ENCODE data around the gene PYCARD. TPM values are rescaled to one million over a fixed set of nuclear protein-coding genes. Genes with fewer than 3 reads are reported as not detected.

PYCARD gene
- total and polyA plus RNA-seq, 9 of the 15 experiments (the other 6 are each of a cell fraction or from before 2014, with no cell fraction given) = 1.3 to 28.4 (median 6.0) TPM

DNA sequence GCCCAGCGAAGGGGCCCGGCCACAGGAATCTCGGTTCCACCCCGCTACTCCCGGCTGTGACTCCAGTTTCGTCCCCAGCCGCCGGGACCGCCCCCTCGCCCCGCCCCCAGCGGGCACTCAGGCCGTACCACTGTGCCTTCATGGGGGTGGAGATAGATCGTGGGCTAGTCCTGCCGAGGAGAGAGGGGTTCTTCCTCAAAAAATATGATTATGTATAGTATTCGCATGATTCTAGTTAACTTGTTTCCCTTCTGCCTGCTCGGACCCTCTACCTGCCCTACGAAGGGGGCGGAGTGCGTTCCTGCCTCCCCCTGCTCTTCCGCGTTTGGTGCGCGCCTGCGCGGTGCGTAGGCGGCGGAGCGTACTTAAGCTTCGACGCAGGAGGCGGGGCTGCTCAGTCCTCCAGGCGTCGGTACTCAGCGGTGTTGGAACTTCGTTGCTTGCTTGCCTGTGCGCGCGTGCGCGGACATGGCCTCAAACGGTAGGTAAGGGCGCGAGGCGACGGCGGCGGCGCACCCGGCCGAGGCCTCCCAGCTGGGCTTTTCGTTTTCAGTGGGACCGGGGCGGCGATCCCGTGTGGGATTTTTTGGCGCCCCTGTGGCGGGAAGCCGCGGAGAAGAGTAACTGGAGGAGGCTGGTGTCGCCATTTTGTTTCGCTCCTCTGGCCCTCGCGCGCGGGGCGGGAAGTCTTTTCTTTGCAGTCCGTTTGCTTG is 22.7 kb downstream of the PYCARD start, which contains the start of gene FUS (continued):
- TF ChIP-seq, protein P1, sequence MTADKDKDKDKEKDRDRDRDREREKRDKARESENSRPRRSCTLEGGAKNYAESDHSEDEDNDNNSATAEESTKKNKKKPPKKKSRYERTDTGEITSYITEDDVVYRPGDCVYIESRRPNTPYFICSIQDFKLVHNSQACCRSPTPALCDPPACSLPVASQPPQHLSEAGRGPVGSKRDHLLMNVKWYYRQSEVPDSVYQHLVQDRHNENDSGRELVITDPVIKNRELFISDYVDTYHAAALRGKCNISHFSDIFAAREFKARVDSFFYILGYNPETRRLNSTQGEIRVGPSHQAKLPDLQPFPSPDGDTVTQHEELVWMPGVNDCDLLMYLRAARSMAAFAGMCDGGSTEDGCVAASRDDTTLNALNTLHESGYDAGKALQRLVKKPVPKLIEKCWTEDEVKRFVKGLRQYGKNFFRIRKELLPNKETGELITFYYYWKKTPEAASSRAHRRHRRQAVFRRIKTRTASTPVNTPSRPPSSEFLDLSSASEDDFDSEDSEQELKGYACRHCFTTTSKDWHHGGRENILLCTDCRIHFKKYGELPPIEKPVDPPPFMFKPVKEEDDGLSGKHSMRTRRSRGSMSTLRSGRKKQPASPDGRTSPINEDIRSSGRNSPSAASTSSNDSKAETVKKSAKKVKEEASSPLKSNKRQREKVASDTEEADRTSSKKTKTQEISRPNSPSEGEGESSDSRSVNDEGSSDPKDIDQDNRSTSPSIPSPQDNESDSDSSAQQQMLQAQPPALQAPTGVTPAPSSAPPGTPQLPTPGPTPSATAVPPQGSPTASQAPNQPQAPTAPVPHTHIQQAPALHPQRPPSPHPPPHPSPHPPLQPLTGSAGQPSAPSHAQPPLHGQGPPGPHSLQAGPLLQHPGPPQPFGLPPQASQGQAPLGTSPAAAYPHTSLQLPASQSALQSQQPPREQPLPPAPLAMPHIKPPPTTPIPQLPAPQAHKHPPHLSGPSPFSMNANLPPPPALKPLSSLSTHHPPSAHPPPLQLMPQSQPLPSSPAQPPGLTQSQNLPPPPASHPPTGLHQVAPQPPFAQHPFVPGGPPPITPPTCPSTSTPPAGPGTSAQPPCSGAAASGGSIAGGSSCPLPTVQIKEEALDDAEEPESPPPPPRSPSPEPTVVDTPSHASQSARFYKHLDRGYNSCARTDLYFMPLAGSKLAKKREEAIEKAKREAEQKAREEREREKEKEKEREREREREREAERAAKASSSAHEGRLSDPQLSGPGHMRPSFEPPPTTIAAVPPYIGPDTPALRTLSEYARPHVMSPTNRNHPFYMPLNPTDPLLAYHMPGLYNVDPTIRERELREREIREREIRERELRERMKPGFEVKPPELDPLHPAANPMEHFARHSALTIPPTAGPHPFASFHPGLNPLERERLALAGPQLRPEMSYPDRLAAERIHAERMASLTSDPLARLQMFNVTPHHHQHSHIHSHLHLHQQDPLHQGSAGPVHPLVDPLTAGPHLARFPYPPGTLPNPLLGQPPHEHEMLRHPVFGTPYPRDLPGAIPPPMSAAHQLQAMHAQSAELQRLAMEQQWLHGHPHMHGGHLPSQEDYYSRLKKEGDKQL (CRISPR knock-in tag; IDR thresholded peaks at IDR 0.05; ENCODE audit: borderline replicate concordance) = no peak
- TF ChIP-seq EHMT2 (IDR thresholded peaks at IDR 0.05) (no peak), ZNF449 (CRISPR knock-in tag; IDR thresholded peaks at IDR 0.05) (no peak), CLOCK (CRISPR knock-in tag; IDR thresholded peaks at IDR 0.05; ENCODE audit: borderline replicate concordance) (no peak), GABPA (tag; conservative IDR thresholded peaks at IDR 0.05; ENCODE audit: low read depth) (peak; percentile 2; the same call in 1 of the 2 replicates), CSDE1 (IDR thresholded peaks at IDR 0.05) (peak in 1 of 2 experiments; percentile 80; a peak in 1 of 4 replicates), RNF2 (IDR thresholded peaks at IDR 0.05) (no peak; the same call in none of the 2 replicates)
- TF ChIP-seq, protein P2, sequence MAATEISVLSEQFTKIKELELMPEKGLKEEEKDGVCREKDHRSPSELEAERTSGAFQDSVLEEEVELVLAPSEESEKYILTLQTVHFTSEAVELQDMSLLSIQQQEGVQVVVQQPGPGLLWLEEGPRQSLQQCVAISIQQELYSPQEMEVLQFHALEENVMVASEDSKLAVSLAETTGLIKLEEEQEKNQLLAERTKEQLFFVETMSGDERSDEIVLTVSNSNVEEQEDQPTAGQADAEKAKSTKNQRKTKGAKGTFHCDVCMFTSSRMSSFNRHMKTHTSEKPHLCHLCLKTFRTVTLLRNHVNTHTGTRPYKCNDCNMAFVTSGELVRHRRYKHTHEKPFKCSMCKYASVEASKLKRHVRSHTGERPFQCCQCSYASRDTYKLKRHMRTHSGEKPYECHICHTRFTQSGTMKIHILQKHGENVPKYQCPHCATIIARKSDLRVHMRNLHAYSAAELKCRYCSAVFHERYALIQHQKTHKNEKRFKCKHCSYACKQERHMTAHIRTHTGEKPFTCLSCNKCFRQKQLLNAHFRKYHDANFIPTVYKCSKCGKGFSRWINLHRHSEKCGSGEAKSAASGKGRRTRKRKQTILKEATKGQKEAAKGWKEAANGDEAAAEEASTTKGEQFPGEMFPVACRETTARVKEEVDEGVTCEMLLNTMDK (IDR thresholded peaks at IDR 0.05; ENCODE audit: borderline replicate concordance, insufficient read depth, low read depth, low read length, poor library complexity, severe bottlenecking) = no peak
- TF ChIP-seq, protein P3, sequence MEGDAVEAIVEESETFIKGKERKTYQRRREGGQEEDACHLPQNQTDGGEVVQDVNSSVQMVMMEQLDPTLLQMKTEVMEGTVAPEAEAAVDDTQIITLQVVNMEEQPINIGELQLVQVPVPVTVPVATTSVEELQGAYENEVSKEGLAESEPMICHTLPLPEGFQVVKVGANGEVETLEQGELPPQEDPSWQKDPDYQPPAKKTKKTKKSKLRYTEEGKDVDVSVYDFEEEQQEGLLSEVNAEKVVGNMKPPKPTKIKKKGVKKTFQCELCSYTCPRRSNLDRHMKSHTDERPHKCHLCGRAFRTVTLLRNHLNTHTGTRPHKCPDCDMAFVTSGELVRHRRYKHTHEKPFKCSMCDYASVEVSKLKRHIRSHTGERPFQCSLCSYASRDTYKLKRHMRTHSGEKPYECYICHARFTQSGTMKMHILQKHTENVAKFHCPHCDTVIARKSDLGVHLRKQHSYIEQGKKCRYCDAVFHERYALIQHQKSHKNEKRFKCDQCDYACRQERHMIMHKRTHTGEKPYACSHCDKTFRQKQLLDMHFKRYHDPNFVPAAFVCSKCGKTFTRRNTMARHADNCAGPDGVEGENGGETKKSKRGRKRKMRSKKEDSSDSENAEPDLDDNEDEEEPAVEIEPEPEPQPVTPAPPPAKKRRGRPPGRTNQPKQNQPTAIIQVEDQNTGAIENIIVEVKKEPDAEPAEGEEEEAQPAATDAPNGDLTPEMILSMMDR (IDR thresholded peaks at IDR 0.05 in 2 of 3, conservative IDR thresholded peaks at IDR 0.05 in 1 of 3; ENCODE audit: insufficient read depth in 2 of 3, low read depth in 1 of 3, low read length in 3 of 3) = peak in 2 of 3 experiments; percentile 4 to 5; a peak in 1 of 6 replicates
- TF ChIP-seq, protein P4, sequence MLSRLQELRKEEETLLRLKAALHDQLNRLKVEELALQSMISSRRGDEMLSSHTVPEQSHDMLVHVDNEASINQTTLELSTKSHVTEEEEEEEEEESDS (CRISPR knock-in tag; IDR thresholded peaks at IDR 0.05) = no peak

Data from K562 (cell line).